ENCODE results near the gene ITGAX.

Gene ITGAX

GRCh38 chr16:31423801-31424200 is 68.8 kb downstream of the ITGAX start:
- no peak for TF ChIP-seq CTCF (IDR thresholded peaks at IDR 0.05; ENCODE audit: insufficient read depth, low read length, poor library complexity, severe bottlenecking)
- Histone ChIP-seq H3K27me3 (replicated peaks; ENCODE audit: control insufficient read depth, insufficient read depth, low read length) (no peaks in the 10 kb centered on the region; the same call in 1 of the 2 replicates), H3K36me3 (ENCODE audit: control insufficient read depth, insufficient read depth, low read length) (no peaks in the 10 kb centered on the region), H3K4me3 (replicated peaks; ENCODE audit: low read depth, low read length) (no peak overlapping the region)
- no peak for DNase-seq (ENCODE audit: extremely low read depth, insufficient read length)

GRCh38 chr16:31427441-31428278 is 72.7 kb downstream of the ITGAX start:
- no peak overlapping the region for H3K4me3 ChIP-seq (replicated peaks; ENCODE audit: low read depth, low read length)
- TF ChIP-seq CTCF (IDR thresholded peaks at IDR 0.05; ENCODE audit: insufficient read depth, low read length, poor library complexity, severe bottlenecking), result no peak
- H3K36me3 ChIP-seq (ENCODE audit: control insufficient read depth, insufficient read depth, low read length), result no peaks in the 10 kb centered on the region
- no peaks in the 10 kb centered on the region; the same call in 1 of the 2 replicates for H3K27me3 ChIP-seq (replicated peaks; ENCODE audit: control insufficient read depth, insufficient read depth, low read length)
- no peak for DNase-seq (ENCODE audit: extremely low read depth, insufficient read length)

- no peak for DNase-seq (ENCODE audit: extremely low read depth, insufficient read length)
- TF ChIP-seq CTCF (IDR thresholded peaks at IDR 0.05; ENCODE audit: insufficient read depth, low read length, poor library complexity, severe bottlenecking), result no peak
- no peak within 1 kb of the TSS for H3K4me3 ChIP-seq (replicated peaks; ENCODE audit: low read depth, low read length)
- H3K36me3 ChIP-seq (ENCODE audit: control insufficient read depth, insufficient read depth, low read length), result no peaks in the 10 kb centered on the region
- no peaks in the 10 kb centered on the region; the same call in 1 of the 2 replicates for H3K27me3 ChIP-seq (replicated peaks; ENCODE audit: control insufficient read depth, insufficient read depth, low read length)
Measured at GRCh38 chr16:31428279-31428597, 73.3 kb downstream of the ITGAX start, which contains the start of gene COX6A2. COX6A2 (minus strand) TSS chr16:31428360; CDS start chr16:31428325, 35 bp downstream.

GRCh38 chr16:31428638-31429247 is 73.8 kb downstream of the ITGAX start:
- H3K36me3 ChIP-seq (ENCODE audit: control insufficient read depth, insufficient read depth, low read length), result no peaks in the 10 kb centered on the region
- H3K27me3 ChIP-seq (replicated peaks; ENCODE audit: control insufficient read depth, insufficient read depth, low read length), result no peaks in the 10 kb centered on the region; the same call in 1 of the 2 replicates
- no peak overlapping the region for H3K4me3 ChIP-seq (replicated peaks; ENCODE audit: low read depth, low read length)
- TF ChIP-seq CTCF (IDR thresholded peaks at IDR 0.05; ENCODE audit: insufficient read depth, low read length, poor library complexity, severe bottlenecking), result no peak
- DNase-seq (ENCODE audit: extremely low read depth, insufficient read length), result no peak

- Histone ChIP-seq H3K27me3 (replicated peaks; ENCODE audit: control insufficient read depth, insufficient read depth, low read length) (no peaks in the 10 kb centered on the region; the same call in 1 of the 2 replicates), H3K36me3 (ENCODE audit: control insufficient read depth, insufficient read depth, low read length) (no peaks in the 10 kb centered on the region), H3K4me3 (replicated peaks; ENCODE audit: low read depth, low read length) (no peak overlapping the region)
- DNase-seq (ENCODE audit: extremely low read depth, insufficient read length), result no peak
- no peak for TF ChIP-seq CTCF (IDR thresholded peaks at IDR 0.05; ENCODE audit: insufficient read depth, low read length, poor library complexity, severe bottlenecking)
Measured at GRCh38 chr16:31429314-31429713, 74.3 kb downstream of the ITGAX start.
